GM19463 (cell line): Measurements from ENCODE around the gene SHB.

Experiments
- ATAC-seq: cut with Tn5 transposase; IDR thresholded peaks from one replicate; pipeline ENCODE4 v1.9.1; 2021; ENCODE audit warnings: mild to moderate bottlenecking, moderate library complexity; ENCODE audit not compliant: unreplicated experiment

Gene SHB

DNA sequence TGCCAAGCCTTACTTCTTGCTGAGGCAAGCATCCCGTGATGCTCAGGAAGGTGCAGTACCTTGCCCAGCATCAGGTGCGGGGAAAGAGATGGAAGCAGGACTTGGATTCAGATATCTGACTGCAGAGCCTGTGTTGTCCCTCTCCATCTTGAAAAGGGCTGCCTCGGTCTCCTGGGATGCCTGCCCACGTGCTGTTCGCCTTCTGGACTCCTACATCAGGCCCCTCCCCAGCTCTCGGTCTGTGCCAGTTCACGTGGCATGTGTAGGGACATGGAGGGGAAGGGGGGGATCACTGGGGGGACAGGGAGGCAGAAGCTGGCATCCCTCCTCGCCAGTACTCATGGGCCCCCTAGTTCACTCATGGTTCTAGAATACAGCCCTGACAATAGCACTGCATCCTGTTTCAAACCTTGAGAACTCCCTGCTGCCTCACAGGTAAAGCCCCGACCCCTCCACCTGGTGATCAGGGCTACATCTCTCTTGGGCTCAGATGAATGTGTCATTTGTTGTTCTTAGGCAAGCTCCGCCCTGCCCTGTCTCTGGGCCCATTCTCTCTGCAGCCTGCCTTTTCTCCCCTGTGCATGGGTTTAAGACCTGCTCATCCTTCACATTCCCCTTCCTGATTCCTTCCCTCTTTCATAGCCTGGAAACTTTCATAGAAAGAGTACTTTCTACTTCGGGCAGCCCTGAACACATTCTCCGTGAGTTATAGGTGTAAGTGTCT is 126.2 kb downstream of the SHB start:
- ATAC-seq, result no peak

GRCh38 chr9:37941253-37941652 is 127.8 kb downstream of the SHB start:
- no peak for ATAC-seq

GRCh38 chr9:37939575-37940095 is 129.4 kb downstream of the SHB start:
- no peak for ATAC-seq

DNA sequence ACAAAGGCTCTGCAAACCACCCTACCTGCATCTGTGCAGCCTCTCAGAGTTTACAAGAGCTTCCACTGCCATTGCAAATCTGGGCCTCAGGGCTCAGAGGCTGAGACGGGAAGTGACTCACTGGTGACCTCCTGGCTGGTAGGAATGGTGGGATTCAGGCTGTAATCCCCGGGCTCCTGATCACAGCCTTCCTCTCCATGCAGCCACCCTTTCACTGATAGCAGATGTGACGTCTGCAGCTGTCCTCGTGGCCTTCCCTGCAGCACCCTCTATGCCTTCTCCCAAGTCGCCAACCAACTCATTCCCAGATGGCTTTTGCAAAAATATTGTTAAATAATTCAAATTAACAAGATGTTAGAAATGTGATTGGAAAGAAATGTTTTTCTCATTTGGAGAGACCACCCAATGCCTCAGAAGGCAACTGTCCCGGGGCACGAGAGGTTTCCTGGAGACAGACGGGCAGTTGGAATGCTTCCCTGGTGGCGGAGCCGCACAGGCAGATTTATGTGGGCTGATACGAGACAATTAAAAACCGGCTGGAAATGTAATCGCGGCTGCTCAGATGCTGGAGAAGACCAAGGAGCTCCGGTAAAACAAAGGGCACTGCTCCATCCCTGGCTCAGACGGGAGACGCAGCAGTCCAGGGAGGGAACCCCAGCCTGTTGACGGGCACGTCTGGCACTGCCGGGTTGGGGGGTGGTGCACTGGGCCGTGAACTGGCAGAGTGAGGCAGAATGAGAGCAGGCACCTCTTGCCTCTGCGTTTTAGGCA is 130.7 kb downstream of the SHB start:
- ATAC-seq, result no peak

- ATAC-seq, result no peak
Measured at GRCh38 chr9:37937366-37937765, 131.7 kb downstream of the SHB start.

DNA sequence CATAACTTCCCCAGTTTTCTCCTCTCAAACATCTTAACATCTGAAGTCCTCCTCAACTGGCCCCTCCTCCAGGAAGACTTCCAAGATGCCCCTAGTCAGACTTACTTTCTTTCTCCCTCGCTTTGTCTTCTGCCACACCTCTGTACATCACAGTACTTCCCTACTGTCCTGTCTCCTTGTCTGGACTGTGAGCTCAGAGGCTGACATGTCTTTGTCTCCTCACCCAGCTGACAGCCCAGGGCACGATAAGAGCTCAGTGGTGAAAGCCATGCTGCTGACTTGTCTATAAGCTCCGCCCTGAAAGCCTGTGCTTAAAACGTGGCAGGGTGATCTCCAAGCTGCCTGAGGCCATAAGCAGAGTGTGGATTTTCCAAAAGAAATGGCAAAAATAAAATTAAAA is 132.1 kb downstream of the SHB start:
- ATAC-seq, result no peak

- ATAC-seq, result no peak
Measured at GRCh38 chr9:37936376-37936775, 132.7 kb downstream of the SHB start.

GRCh38 chr9:37935096-37935495 is 133.9 kb downstream of the SHB start:
- no peak for ATAC-seq

DNA sequence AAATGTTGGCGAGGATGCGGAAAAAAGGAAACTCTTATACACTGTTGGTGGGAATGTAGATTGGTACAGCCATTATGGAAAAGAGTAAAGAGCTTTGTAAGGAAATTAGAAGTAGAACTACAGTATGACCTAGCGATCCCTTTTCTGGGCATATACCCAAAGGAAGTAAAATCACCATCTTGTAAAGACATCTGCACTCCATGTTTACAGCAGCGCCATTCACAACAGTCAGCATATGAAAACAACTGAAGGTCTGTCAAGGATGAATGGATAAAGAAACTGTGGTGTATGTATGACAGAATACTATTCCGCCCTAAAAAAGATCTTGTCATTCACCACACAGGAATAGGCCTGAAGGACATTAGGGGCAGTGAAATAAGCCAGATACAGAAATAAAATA is 137.4 kb downstream of the SHB start:
- no peak for ATAC-seq

GRCh38 chr9:37929441-37929895 is 139.6 kb downstream of the SHB start:
- no peak for ATAC-seq

DNA sequence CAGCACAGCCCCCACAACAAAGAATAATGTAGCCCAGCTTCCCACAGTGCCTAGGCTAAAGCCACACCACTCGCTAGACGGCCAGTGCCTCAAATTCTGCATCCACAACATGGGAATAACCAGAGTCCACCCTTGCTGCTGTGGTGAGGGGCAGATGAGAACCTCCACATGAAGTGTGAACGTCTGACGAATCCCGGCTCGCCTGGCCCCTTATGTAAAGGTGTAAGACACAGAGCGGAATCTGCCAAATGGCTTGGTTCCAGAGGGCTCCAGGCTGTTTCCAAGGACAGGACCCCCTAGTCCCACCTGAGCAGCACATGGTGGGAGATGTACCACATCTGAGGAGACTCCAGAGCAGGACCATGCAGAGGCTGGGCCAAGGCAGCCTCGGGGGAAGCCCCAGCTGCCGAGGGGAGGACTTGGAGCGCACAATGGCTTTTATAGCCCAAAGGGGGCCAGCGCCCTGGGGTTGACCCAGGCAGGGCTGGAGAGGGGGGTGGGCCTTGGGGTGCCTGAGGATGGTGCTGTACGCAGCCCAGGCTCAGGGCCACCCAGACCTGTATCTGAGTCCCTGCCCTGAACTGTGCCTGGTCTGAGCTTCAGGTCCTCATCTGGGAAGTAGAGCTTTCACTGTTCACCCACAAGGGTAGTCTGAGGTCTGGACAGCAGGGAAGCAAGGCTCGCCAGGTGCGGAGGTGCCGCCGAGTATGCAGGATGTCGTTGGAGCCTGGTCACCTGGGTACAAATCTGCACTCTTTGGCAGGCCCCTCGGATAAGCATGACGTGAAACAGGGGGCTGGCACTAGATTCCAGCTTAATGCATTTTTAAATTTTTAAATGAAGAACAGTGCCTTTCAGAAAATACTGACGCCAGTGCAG is 140.2 kb downstream of the SHB start:
- ATAC-seq, result no peak

- no peak for ATAC-seq
Measured at GRCh38 chr9:37927601-37928551, 141.2 kb downstream of the SHB start.

- no peak for ATAC-seq
Measured at GRCh38 chr9:37927132-37927531, 141.9 kb downstream of the SHB start.

DNA sequence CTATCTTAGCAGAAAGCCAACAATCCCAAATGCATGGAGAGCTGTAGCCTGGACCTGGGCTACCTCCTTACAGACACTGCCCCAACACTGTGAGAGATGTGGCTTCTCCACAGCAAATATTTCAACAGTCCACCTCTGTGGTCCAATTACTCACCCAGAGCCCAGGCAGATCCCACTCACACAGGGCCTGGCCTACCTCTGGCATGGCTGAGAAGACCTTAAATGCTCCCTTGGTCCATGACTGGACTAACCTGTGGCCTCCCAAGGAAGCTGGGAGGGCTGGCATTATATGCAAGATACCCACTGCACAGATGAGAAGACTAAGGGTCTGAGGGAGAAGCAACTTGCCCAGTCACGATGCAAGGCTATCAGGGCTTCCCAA is 142.3 kb downstream of the SHB start:
- no peak for ATAC-seq

GRCh38 chr9:37925786-37926736 is 143.0 kb downstream of the SHB start:
- no peak for ATAC-seq

DNA sequence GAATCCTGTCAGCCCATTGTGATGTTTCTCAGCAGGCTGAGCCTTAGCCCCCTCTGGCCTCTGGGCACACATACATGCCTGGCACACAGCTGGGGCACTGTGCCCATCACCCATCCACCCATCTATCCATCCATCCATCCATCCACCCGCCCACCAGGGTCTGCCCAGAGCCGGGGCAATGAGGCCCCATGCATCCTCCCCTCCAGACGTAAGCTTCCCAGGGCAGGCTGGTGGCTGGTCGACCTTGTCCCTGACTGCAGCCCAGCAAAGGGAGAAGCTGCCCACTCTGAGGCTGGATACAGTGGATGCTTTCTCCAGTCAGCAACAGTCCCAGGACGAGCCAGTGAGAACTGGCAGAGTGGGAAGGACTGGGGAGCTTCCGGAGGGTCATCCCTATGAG is 144.0 kb downstream of the SHB start:
- no peak for ATAC-seq

DNA sequence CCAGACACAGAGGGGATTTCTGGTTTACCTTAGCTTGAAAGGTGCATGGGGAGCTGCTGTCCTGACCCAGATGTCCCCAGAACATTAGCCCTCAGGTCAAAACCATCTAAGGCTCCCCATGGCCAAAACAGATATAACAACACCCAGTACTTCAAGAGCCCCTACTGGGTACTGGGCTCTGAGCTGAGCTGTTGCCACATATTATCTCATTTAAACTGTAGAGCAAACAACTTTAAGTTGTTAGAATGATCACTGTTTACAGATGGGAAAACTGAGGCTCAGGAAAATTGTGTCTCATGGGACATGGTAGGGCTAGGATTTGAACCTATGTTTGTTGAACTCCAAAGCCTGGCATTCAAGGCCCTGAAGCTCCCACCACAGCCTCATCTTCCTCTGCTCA is 144.5 kb downstream of the SHB start:
- ATAC-seq, result no peak

GRCh38 chr9:37923796-37924427 is 145.1 kb downstream of the SHB start:
- ATAC-seq, result no peak
